Umbilical cord (tissue), 2 donors: ENCODE data around the gene NPBWR2. TPM values are rescaled to one million over a fixed set of nuclear protein-coding genes. Genes with fewer than 3 reads are reported as not detected.

Experiments
- DNase-seq: peaks from one replicate; pipeline ENCODE4 v3.0.0-alpha.2; 2015; ENCODE audit warnings: low spot score
- total RNA-seq: library from RNA; depleted of rRNA; stranded (reverse); fragments of >200 nt; gene quantifications from one replicate; pipeline ENCODE4 v1.2.3, GENCODE V29; 2014; ENCODE audit warnings: low replicate concordance; ENCODE audit not compliant: insufficient read depth

NPBWR2 gene
- total RNA-seq: 3.9 TPM

- DNase-seq: peak; percentile 45
Measured at GRCh38 chr20:64106981-64107735, at the start of gene NPBWR2. TSS of gene NPBWR2 (minus strand) at chr20:64107565. CDS start at chr20:64106831, 734 bp downstream.

- DNase-seq: no peak
Measured at GRCh38 chr20:64156136-64156885, 48.9 kb upstream of the NPBWR2 start.

- no peak for DNase-seq
Measured at GRCh38 chr20:64155258-64156135, 48.1 kb upstream of the NPBWR2 start.

GRCh38 chr20:64154590-64155257 is 47.4 kb upstream of the NPBWR2 start:
- DNase-seq: no peak

GRCh38 chr20:64153861-64154589 is 46.7 kb upstream of the NPBWR2 start:
- no peak for DNase-seq

- DNase-seq: no peak
Measured at GRCh38 chr20:64153410-64153809, 46.0 kb upstream of the NPBWR2 start.

- no peak for DNase-seq
Measured at GRCh38 chr20:64152906-64153305, 45.5 kb upstream of the NPBWR2 start.

- peak; percentile 14 for DNase-seq
Measured at GRCh38 chr20:64151633-64152530, 44.5 kb upstream of the NPBWR2 start.

- DNase-seq: no peak
Measured at GRCh38 chr20:64150756-64151632, 43.6 kb upstream of the NPBWR2 start.

GRCh38 chr20:64149809-64150560 is 42.6 kb upstream of the NPBWR2 start:
- DNase-seq: no peak

- no peak for DNase-seq
Measured at GRCh38 chr20:64149141-64149540, 41.8 kb upstream of the NPBWR2 start.

- DNase-seq: no peak
Measured at GRCh38 chr20:64148581-64148980, 41.2 kb upstream of the NPBWR2 start.

GRCh38 chr20:64146936-64147477 is 39.6 kb upstream of the NPBWR2 start:
- DNase-seq: no peak

GRCh38 chr20:64146301-64146935 is 39.1 kb upstream of the NPBWR2 start:
- no peak for DNase-seq

- DNase-seq: no peak
Measured at GRCh38 chr20:64145458-64146300, 38.3 kb upstream of the NPBWR2 start.
